H1 (cell line): ENCODE results near the gene SLC44A1. TPM values are rescaled to one million over a fixed set of nuclear protein-coding genes. Genes with fewer than 3 reads are reported as not detected.
A peak's percentile ranks its signal among the peaks of the same experiment; 100 is the strongest.

ENCODE experiments used
- CTCF ChIA-PET: fragments of 300-600 bp; sonication (Branson Sonifier 250); formaldehyde crosslinking; loops from one replicate; lab custom pipeline; 2021; ENCODE audit not compliant: partially characterized antibody; lab: Charles Lee
- POLR2A ChIA-PET: fragments of 300-600 bp; sonication (Branson Sonifier 250); formaldehyde crosslinking; loops from one replicate; lab custom pipeline; 2021; ENCODE audit warnings: inconsistent platforms; ENCODE audit not compliant: partially characterized antibody; lab: Charles Lee
- DNase-seq, 2 experiments: peaks; one replicate each; pipeline versions ENCODE4 v3.0.0 to v3.0.0-alpha.2; 2010 to 2022; ENCODE audit warnings: low spot score in 2 of 2, low read depth in 1 of 2, mixed read lengths in 1 of 2
- FAIRE-seq: peaks from 2 replicates; lab custom pipeline; 2011; peaks lifted over from hg19 to GRCh38; lab: Jason Lieb, UNC
- H2AFZ ChIP-seq: 2 replicates; pipeline ENCODE4 v1.8.1; 2012; ENCODE audit warnings: low read length, inconsistent platforms
- H2AK5ac ChIP-seq: 2 replicates; pipeline ENCODE4 v1.6.1; 2013; ENCODE audit warnings: low read depth, low read length
- H2BK120ac ChIP-seq: replicated peaks from 2 replicates; pipeline ENCODE3; 2013; ENCODE audit warnings: low read depth, low read length, inconsistent platforms
- H2BK12ac ChIP-seq: 2 replicates; pipeline ENCODE4 v1.6.1; 2013; ENCODE audit warnings: low read depth, low read length
- H2BK15ac ChIP-seq: 2 replicates; pipeline ENCODE4 v1.6.1; 2013; ENCODE audit warnings: low read length
- H2BK20ac ChIP-seq: 2 replicates; pipeline ENCODE4 v1.6.1; 2013; ENCODE audit warnings: low read length
- H2BK5ac ChIP-seq: 2 replicates; pipeline ENCODE4 v1.6.1; 2013; ENCODE audit warnings: low read depth, low read length
- H3K14ac ChIP-seq: 2 replicates; pipeline ENCODE4 v1.6.1; 2013; ENCODE audit warnings: inconsistent platforms; ENCODE audit not compliant: insufficient read length
- H3K18ac ChIP-seq: 2 replicates; pipeline ENCODE4 v1.6.1; 2013; ENCODE audit warnings: low read length; ENCODE audit errors: extremely low read depth
- H3K23ac ChIP-seq: 2 replicates; pipeline ENCODE4 v1.6.1; 2013; ENCODE audit warnings: inconsistent platforms; ENCODE audit not compliant: insufficient read length
- H3K23me2 ChIP-seq: 2 replicates; pipeline ENCODE4 v1.6.1; 2013; ENCODE audit warnings: low read depth, low read length
- H3K27ac ChIP-seq: 2 replicates; pipeline ENCODE4 v1.6.1; 2011; ENCODE audit warnings: low read depth, low read length, inconsistent platforms
- H3K27me3 ChIP-seq, 4 experiments: replicated peaks in 1 of 4; 1 replicate in 1 of 4; 2 replicates in 3 of 4; pipeline versions ENCODE4 v1.6.1 to v1.8.1; 2011 to 2013; ENCODE audit warnings: low read length in 3 of 4, mild to moderate bottlenecking in 3 of 4, inconsistent platforms in 2 of 4, mixed read lengths in 2 of 4, moderate library complexity in 1 of 4; ENCODE audit not compliant: control insufficient read depth in 3 of 4, insufficient read depth in 3 of 4; ENCODE audit errors: extremely low read depth in 1 of 4
- H3K36me3 ChIP-seq, 4 experiments: 2 replicates each; pipeline versions ENCODE4 v1.6.1 to v1.8.1; 2011 to 2013; ENCODE audit warnings: mild to moderate bottlenecking in 4 of 4, low read length in 3 of 4, moderate library complexity in 2 of 4, control low read depth in 1 of 4, inconsistent platforms in 1 of 4; ENCODE audit not compliant: insufficient read depth in 4 of 4, control insufficient read depth in 2 of 4
- H3K4ac ChIP-seq: replicated peaks from 2 replicates; pipeline ENCODE3; 2013; ENCODE audit warnings: low read length, low read depth, mixed read lengths, inconsistent platforms; ENCODE audit not compliant: insufficient read length
- H3K4me1 ChIP-seq, 4 experiments: replicated peaks in 1 of 4; 1 replicate in 1 of 4; 2 replicates in 3 of 4; pipeline versions ENCODE4 v1.6.1 to v1.8.1; 2011 to 2013; ENCODE audit warnings: low read length in 3 of 4, inconsistent platforms in 2 of 4, mixed read lengths in 1 of 4; ENCODE audit not compliant: insufficient read depth in 4 of 4, control insufficient read depth in 3 of 4
- H3K4me2 ChIP-seq, 2 experiments: 2 replicates each; pipeline versions ENCODE4 v1.6.1 to v1.8.1; 2011 to 2013; ENCODE audit warnings: low read depth in 2 of 2, low read length in 2 of 2, control low read depth in 1 of 2, inconsistent platforms in 1 of 2, mild to moderate bottlenecking in 1 of 2; ENCODE audit not compliant: insufficient read depth in 1 of 2
- H3K4me3 ChIP-seq, 4 experiments: fragments of 200-600, 300-600 bp in 1 of 4; sonication (generic), shearing (Covaris generic), sonication (Bioruptor Twin) in 1 of 4; 2 replicates each; pipeline versions ENCODE4 v1.5.1 to v1.8.1; 2011 to 2016; ENCODE audit warnings: low read length in 4 of 4, low read depth in 3 of 4, control low read depth in 2 of 4, inconsistent platforms in 2 of 4, mild to moderate bottlenecking in 2 of 4, mixed read lengths in 1 of 4, moderate library complexity in 1 of 4; ENCODE audit not compliant: insufficient read depth in 2 of 4; ENCODE audit errors: extremely low read depth in 1 of 4
- H3K56ac ChIP-seq: replicated peaks from 2 replicates; pipeline ENCODE3; 2013; ENCODE audit warnings: low read depth, mild to moderate bottlenecking, mixed read lengths, low read length, inconsistent platforms; ENCODE audit not compliant: insufficient read length
- H3K79me1 ChIP-seq: 2 replicates; pipeline ENCODE4 v1.6.1; 2013; ENCODE audit warnings: low read depth, low read length, control low read depth
- H3K79me2 ChIP-seq, 2 experiments: 2 replicates each; pipeline versions ENCODE4 v1.6.1 to v1.8.1; 2012 to 2013; ENCODE audit warnings: low read length in 2 of 2, mild to moderate bottlenecking in 2 of 2, inconsistent platforms in 1 of 2; ENCODE audit not compliant: insufficient read depth in 2 of 2, control insufficient read depth in 1 of 2
- H3K9ac ChIP-seq, 4 experiments: replicated peaks in 1 of 4; 1 replicate in 1 of 4; 2 replicates in 3 of 4; pipeline versions ENCODE4 v1.6.1 to v1.8.1; 2011 to 2013; ENCODE audit warnings: low read depth in 3 of 4, low read length in 3 of 4, control low read depth in 2 of 4, mild to moderate bottlenecking in 2 of 4, moderate library complexity in 2 of 4, inconsistent platforms in 1 of 4; ENCODE audit errors: extremely low read depth in 1 of 4
- H3K9me3 ChIP-seq, 2 experiments: 2 replicates each; pipeline versions ENCODE4 v1.6.1 to v1.8.1; 2012 to 2013; ENCODE audit warnings: mild to moderate bottlenecking in 2 of 2, moderate library complexity in 2 of 2, control low read depth in 1 of 2, inconsistent platforms in 1 of 2, low read depth in 1 of 2, low read length in 1 of 2, mixed read lengths in 1 of 2; ENCODE audit not compliant: insufficient read depth in 2 of 2
- H4K20me1 ChIP-seq, 2 experiments: replicated peaks in 1 of 2; 2 replicates each; pipeline versions ENCODE3 to v1.8.1; 2011 to 2013; ENCODE audit warnings: inconsistent platforms in 2 of 2, low read length in 2 of 2, mild to moderate bottlenecking in 1 of 2; ENCODE audit not compliant: insufficient read depth in 2 of 2, control insufficient read depth in 1 of 2
- H4K5ac ChIP-seq: 2 replicates; pipeline ENCODE4 v1.6.1; 2013; ENCODE audit warnings: low read length, low read depth, mixed read lengths, inconsistent platforms; ENCODE audit not compliant: insufficient read length
- H4K8ac ChIP-seq: 2 replicates; pipeline ENCODE4 v1.8.0; 2013; ENCODE audit warnings: mild to moderate bottlenecking, moderate library complexity, low read length, inconsistent platforms; ENCODE audit not compliant: insufficient read depth; ENCODE audit errors: extremely low read depth
- H4K91ac ChIP-seq: replicated peaks from 2 replicates; pipeline ENCODE3; 2013; ENCODE audit warnings: low read length, mixed read lengths, inconsistent platforms; ENCODE audit not compliant: insufficient read length
- BRCA1 ChIP-seq: IDR thresholded peaks from 2 replicates; pipeline ENCODE4 v1.6.1; 2012; ENCODE audit warnings: low read depth, low read length, improper control_type of control experiment
- NANOG ChIP-seq: IDR thresholded peaks from 2 replicates; pipeline ENCODE4 v1.6.1; 2011; ENCODE audit warnings: low read length, low read depth, mild to moderate bottlenecking, inconsistent platforms; ENCODE audit not compliant: insufficient read depth, poor library complexity, severe bottlenecking
- PHF8 ChIP-seq: fragments of 200-600 bp; sonication (generic); conservative IDR thresholded peaks from 2 replicates; pipeline ENCODE4 v1.7.1; 2012; ENCODE audit warnings: low read depth, mild to moderate bottlenecking, inconsistent platforms, low read length, moderate library complexity
- RAD21 ChIP-seq, 2 experiments: IDR thresholded peaks in 1 of 2; conservative IDR thresholded peaks in 1 of 2; 2 replicates each; pipeline ENCODE4 v1.6.1; 2011; ENCODE audit warnings: low read depth in 2 of 2, low read length in 2 of 2, improper control_type of control experiment in 1 of 2, inconsistent platforms in 1 of 2, mild to moderate bottlenecking in 1 of 2, moderate library complexity in 1 of 2
- WGBS, 2 experiments: shearing (Covaris generic) in 1 of 2; methylation state at CpG; one replicate each; pipeline versions ENCODE4 v1.1.6 to v1.1.7; 2013 to 2015; ENCODE audit warnings: low lambda C conversion rate in 2 of 2, mixed read lengths in 2 of 2, inconsistent platforms in 1 of 2, low coverage in 1 of 2, missing lambda C conversion rate in 1 of 2; ENCODE audit not compliant: insufficient replicate concordance in 2 of 2, insufficient coverage in 1 of 2, insufficient read length in 1 of 2; ENCODE audit errors: extremely low coverage in 1 of 2, missing lambda C conversion rate in 1 of 2; 5-methylcytosine and 5-hydroxymethylcytosine counted together
- polyA plus RNA-seq, 7 experiments: library from polyadenylated mRNA; depleted of rRNA in 3 of 7; stranded (reverse) in 5 of 7; unstranded in 2 of 7; fragments of >200 nt in 5 of 7; fragments of 200-250 nt in 2 of 7; gene quantifications; 1 replicate in 5 of 7; 2 replicates in 1 of 7; 4 replicates in 1 of 7; pipeline versions ENCODE4 v1.2.1 to v1.2.3, GENCODE V29; 2011 to 2013; ENCODE audit warnings: missing spikeins in 2 of 7, mixed read lengths in 2 of 7
- total RNA-seq: library from RNA; stranded (reverse); fragmentation: NEBNext Ultra II Directional; extraction: Animal tissue kit (Norgen Biotek cat#: 25700); gene quantifications from 2 replicates; pipeline ENCODE4 v1.2.1, GENCODE V29; 2021

The SLC44A1 gene
- total and polyA plus RNA-seq, 2 of the 8 experiments (the other 6 are each of a cell fraction or from before 2014, with no cell fraction given) = 30.5 to 71.2 TPM

- H3K27me3 ChIP-seq = no peaks in the 10 kb centered on the region
- H3K23me2 ChIP-seq = peaks cover 5% of the 10 kb centered on the region; the same call in 1 of the 2 replicates
- H2BK12ac ChIP-seq = no peak overlapping the region
- peaks cover 0 to 4% of the 10 kb centered on the region in 2 experiments for H4K20me1 ChIP-seq
- no peaks in the 10 kb centered on the region; the same call in 1 of the 2 replicates for H3K79me1 ChIP-seq
- TF ChIP-seq RAD21 (IDR thresholded peaks at IDR 0.05 in 1 of 2, conservative IDR thresholded peaks at IDR 0.05 in 1 of 2; ENCODE audit: low read depth in 2 of 2, low read length in 2 of 2) = no peak
- TF ChIP-seq BRCA1 = no peak
- TF ChIP-seq PHF8 = no peak
- TF ChIP-seq NANOG = peak; percentile 33
- TF ChIP-seq, all 59 proteins: peak for 1
- H2AFZ ChIP-seq = no peak overlapping the region
- H3K4me3 ChIP-seq = peak overlapping the region in 1 of 4 experiments; percentile 32; a peak in 2 of 8 replicates
- H3K4ac ChIP-seq = no peak overlapping the region
- POLR2A ChIA-PET = no interaction called here
- no peak overlapping the region for H4K8ac ChIP-seq
- FAIRE-seq (no peak), DNase-seq (no peak)
- H3K27ac ChIP-seq = no peak overlapping the region
- H3K9me3 ChIP-seq = no peaks in the 10 kb centered on the region
- no peak overlapping the region for H4K5ac ChIP-seq
- peak overlapping the region; percentile 20; the same call in 1 of the 2 replicates for H3K18ac ChIP-seq
- no peaks in the 10 kb centered on the region for H3K36me3 ChIP-seq
- H3K14ac ChIP-seq = no peak overlapping the region
- no peak overlapping the region for H3K56ac ChIP-seq
- H3K4me2 ChIP-seq = peak overlapping the region; percentile 12 to 21; a peak in 3 of 4 replicates
- CTCF ChIA-PET = no interaction called here
- H2BK120ac ChIP-seq = no peak overlapping the region
- H3K79me2 ChIP-seq = peaks cover 24 to 83% of the 10 kb centered on the region in 2 experiments
- H3K23ac ChIP-seq = no peak overlapping the region
- no peak overlapping the region for H3K9ac ChIP-seq
- H2BK20ac ChIP-seq = no peak overlapping the region
- H3K4me1 ChIP-seq = peaks cover 0 to 20% (median 8%) of the 10 kb centered on the region in 4 experiments; a peak in 6 of 7 replicates
- H4K91ac ChIP-seq = no peak overlapping the region
- WGBS, 2 experiments = 64% methylated on average over 3 of the region's 3 CpGs; no CpG with 5 or more reads in 1 of the 2 experiments
- no peak overlapping the region for H2BK5ac ChIP-seq
- no peak overlapping the region for H2BK15ac ChIP-seq
- H2AK5ac ChIP-seq = no peak overlapping the region
These were observed 4.2 kb downstream of the SLC44A1 start for GRCh38 chr9:105248691-105249090.
